ENCODE results near the gene PKNOX1. TPM values are rescaled to one million over a fixed set of nuclear protein-coding genes. Genes with fewer than 3 reads are reported as not detected.
A peak's percentile ranks its signal among the peaks of the same experiment; 100 is the strongest.

The PKNOX1 gene
- total and polyA plus RNA-seq, 9 of the 15 experiments (the other 6 are each of a cell fraction or from before 2014, with no cell fraction given) = 8.8 to 25.9 (median 13.2) TPM

DNA sequence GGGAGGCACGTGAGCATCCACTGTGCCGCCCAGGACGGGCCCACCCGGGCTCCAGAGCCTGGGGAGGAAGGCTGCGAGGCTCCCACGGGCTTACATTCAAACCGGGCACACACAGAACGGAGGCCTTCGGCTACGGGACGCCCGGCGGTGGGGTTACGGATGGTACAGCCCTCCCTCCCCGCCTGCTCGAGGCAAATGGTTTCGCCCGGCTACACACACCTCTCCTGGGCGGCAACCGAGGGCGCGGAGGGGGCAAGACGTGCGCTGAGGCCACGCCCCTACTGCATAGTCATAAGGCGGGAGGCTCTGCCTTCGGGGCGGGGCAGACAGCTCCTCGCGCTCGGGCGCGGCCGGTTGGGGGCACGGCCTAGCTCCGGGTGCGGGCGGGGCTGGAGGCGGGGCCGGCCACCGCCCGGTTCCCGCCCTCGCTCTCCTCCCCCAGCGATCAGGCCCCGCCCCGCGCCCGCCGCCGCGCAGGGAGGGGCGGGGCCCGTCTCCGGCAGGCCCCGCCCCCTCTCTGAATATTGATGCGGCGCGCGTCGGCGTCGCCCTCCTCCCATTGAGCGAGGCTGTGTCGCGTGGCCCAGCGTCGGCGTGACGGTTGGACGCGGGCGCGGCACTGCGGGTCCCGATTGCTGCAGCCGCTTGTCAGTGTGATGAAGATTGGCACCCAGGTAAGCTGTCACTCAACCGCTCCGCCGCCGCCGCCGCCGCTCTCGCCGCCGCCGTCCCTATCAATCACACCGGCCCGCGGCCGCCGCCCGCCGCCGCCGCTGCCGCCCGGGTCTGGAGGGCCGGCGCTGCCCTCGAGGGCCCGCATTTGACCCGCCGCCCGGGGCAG is at the start of gene PKNOX1 (continued):
- TF ChIP-seq ZNF311 (CRISPR knock-in tag; IDR thresholded peaks at IDR 0.05) = no peak
- TF ChIP-seq, protein P1, sequence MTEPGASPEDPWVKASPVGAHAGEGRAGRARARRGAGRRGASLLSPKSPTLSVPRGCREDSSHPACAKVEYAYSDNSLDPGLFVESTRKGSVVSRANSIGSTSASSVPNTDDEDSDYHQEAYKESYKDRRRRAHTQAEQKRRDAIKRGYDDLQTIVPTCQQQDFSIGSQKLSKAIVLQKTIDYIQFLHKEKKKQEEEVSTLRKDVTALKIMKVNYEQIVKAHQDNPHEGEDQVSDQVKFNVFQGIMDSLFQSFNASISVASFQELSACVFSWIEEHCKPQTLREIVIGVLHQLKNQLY (CRISPR knock-in tag; conservative IDR thresholded peaks at IDR 0.05) = no peak
- TF ChIP-seq, protein P2, sequence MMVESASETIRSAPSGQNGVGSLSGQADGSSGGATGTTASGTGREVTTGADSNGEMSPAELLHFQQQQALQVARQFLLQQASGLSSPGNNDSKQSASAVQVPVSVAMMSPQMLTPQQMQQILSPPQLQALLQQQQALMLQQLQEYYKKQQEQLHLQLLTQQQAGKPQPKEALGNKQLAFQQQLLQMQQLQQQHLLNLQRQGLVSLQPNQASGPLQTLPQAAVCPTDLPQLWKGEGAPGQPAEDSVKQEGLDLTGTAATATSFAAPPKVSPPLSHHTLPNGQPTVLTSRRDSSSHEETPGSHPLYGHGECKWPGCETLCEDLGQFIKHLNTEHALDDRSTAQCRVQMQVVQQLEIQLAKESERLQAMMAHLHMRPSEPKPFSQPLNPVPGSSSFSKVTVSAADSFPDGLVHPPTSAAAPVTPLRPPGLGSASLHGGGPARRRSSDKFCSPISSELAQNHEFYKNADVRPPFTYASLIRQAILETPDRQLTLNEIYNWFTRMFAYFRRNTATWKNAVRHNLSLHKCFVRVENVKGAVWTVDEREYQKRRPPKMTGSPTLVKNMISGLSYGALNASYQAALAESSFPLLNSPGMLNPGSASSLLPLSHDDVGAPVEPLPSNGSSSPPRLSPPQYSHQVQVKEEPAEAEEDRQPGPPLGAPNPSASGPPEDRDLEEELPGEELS (CRISPR knock-in tag; IDR thresholded peaks at IDR 0.05; ENCODE audit: borderline replicate concordance) = 0 out of 2 replicates have a peak, but pooled peaks have one; percentile 86
- 0 out of 2 replicates have a peak, but pooled peaks have one; percentile 30 for TF ChIP-seq ZNF212 (CRISPR knock-in tag; IDR thresholded peaks at IDR 0.05)
- no peak for TF ChIP-seq PPARD (CRISPR knock-in tag; IDR thresholded peaks at IDR 0.05)

Measured in K562 (cell line).